H1 (cell line): ENCODE data around the gene SH3BP2. TPM values are rescaled to one million over a fixed set of nuclear protein-coding genes. Genes with fewer than 3 reads are reported as not detected.
A peak's percentile ranks its signal among the peaks of the same experiment; 100 is the strongest.

Experiments used
- CTCF ChIA-PET: fragments of 300-600 bp; sonication (Branson Sonifier 250); formaldehyde crosslinking; loops from one replicate; lab custom pipeline; 2021; ENCODE audit not compliant: partially characterized antibody; lab: Charles Lee
- POLR2A ChIA-PET: fragments of 300-600 bp; sonication (Branson Sonifier 250); formaldehyde crosslinking; loops from one replicate; lab custom pipeline; 2021; ENCODE audit warnings: inconsistent platforms; ENCODE audit not compliant: partially characterized antibody; lab: Charles Lee
- DNase-seq, 2 experiments: peaks; one replicate each; pipeline versions ENCODE4 v3.0.0 to v3.0.0-alpha.2; 2010 to 2022; ENCODE audit warnings: low spot score in 2 of 2, low read depth in 1 of 2, mixed read lengths in 1 of 2
- FAIRE-seq: peaks from 2 replicates; lab custom pipeline; 2011; peaks lifted over from hg19 to GRCh38; lab: Jason Lieb, UNC
- H2AFZ ChIP-seq: 2 replicates; pipeline ENCODE4 v1.8.1; 2012; ENCODE audit warnings: low read length, inconsistent platforms
- H2AK5ac ChIP-seq: 2 replicates; pipeline ENCODE4 v1.6.1; 2013; ENCODE audit warnings: low read depth, low read length
- H2BK120ac ChIP-seq: replicated peaks from 2 replicates; pipeline ENCODE3; 2013; ENCODE audit warnings: low read depth, low read length, inconsistent platforms
- H2BK12ac ChIP-seq: 2 replicates; pipeline ENCODE4 v1.6.1; 2013; ENCODE audit warnings: low read depth, low read length
- H2BK15ac ChIP-seq: 2 replicates; pipeline ENCODE4 v1.6.1; 2013; ENCODE audit warnings: low read length
- H2BK20ac ChIP-seq: 2 replicates; pipeline ENCODE4 v1.6.1; 2013; ENCODE audit warnings: low read length
- H2BK5ac ChIP-seq: 2 replicates; pipeline ENCODE4 v1.6.1; 2013; ENCODE audit warnings: low read depth, low read length
- H3K14ac ChIP-seq: 2 replicates; pipeline ENCODE4 v1.6.1; 2013; ENCODE audit warnings: inconsistent platforms; ENCODE audit not compliant: insufficient read length
- H3K18ac ChIP-seq: 2 replicates; pipeline ENCODE4 v1.6.1; 2013; ENCODE audit warnings: low read length; ENCODE audit errors: extremely low read depth
- H3K23ac ChIP-seq: 2 replicates; pipeline ENCODE4 v1.6.1; 2013; ENCODE audit warnings: inconsistent platforms; ENCODE audit not compliant: insufficient read length
- H3K23me2 ChIP-seq: 2 replicates; pipeline ENCODE4 v1.6.1; 2013; ENCODE audit warnings: low read depth, low read length
- H3K27ac ChIP-seq: 2 replicates; pipeline ENCODE4 v1.6.1; 2011; ENCODE audit warnings: low read depth, low read length, inconsistent platforms
- H3K27me3 ChIP-seq, 4 experiments: replicated peaks in 1 of 4; 1 replicate in 1 of 4; 2 replicates in 3 of 4; pipeline versions ENCODE4 v1.6.1 to v1.8.1; 2011 to 2013; ENCODE audit warnings: low read length in 3 of 4, mild to moderate bottlenecking in 3 of 4, inconsistent platforms in 2 of 4, mixed read lengths in 2 of 4, moderate library complexity in 1 of 4; ENCODE audit not compliant: control insufficient read depth in 3 of 4, insufficient read depth in 3 of 4; ENCODE audit errors: extremely low read depth in 1 of 4
- H3K36me3 ChIP-seq, 4 experiments: 2 replicates each; pipeline versions ENCODE4 v1.6.1 to v1.8.1; 2011 to 2013; ENCODE audit warnings: mild to moderate bottlenecking in 4 of 4, low read length in 3 of 4, moderate library complexity in 2 of 4, control low read depth in 1 of 4, inconsistent platforms in 1 of 4; ENCODE audit not compliant: insufficient read depth in 4 of 4, control insufficient read depth in 2 of 4
- H3K4ac ChIP-seq: replicated peaks from 2 replicates; pipeline ENCODE3; 2013; ENCODE audit warnings: low read length, low read depth, mixed read lengths, inconsistent platforms; ENCODE audit not compliant: insufficient read length
- H3K4me1 ChIP-seq, 4 experiments: replicated peaks in 1 of 4; 1 replicate in 1 of 4; 2 replicates in 3 of 4; pipeline versions ENCODE4 v1.6.1 to v1.8.1; 2011 to 2013; ENCODE audit warnings: low read length in 3 of 4, inconsistent platforms in 2 of 4, mixed read lengths in 1 of 4; ENCODE audit not compliant: insufficient read depth in 4 of 4, control insufficient read depth in 3 of 4
- H3K4me2 ChIP-seq, 2 experiments: 2 replicates each; pipeline versions ENCODE4 v1.6.1 to v1.8.1; 2011 to 2013; ENCODE audit warnings: low read depth in 2 of 2, low read length in 2 of 2, control low read depth in 1 of 2, inconsistent platforms in 1 of 2, mild to moderate bottlenecking in 1 of 2; ENCODE audit not compliant: insufficient read depth in 1 of 2
- H3K4me3 ChIP-seq, 4 experiments: fragments of 200-600, 300-600 bp in 1 of 4; sonication (generic), shearing (Covaris generic), sonication (Bioruptor Twin) in 1 of 4; 2 replicates each; pipeline versions ENCODE4 v1.5.1 to v1.8.1; 2011 to 2016; ENCODE audit warnings: low read length in 4 of 4, low read depth in 3 of 4, control low read depth in 2 of 4, inconsistent platforms in 2 of 4, mild to moderate bottlenecking in 2 of 4, mixed read lengths in 1 of 4, moderate library complexity in 1 of 4; ENCODE audit not compliant: insufficient read depth in 2 of 4; ENCODE audit errors: extremely low read depth in 1 of 4
- H3K56ac ChIP-seq: replicated peaks from 2 replicates; pipeline ENCODE3; 2013; ENCODE audit warnings: low read depth, mild to moderate bottlenecking, mixed read lengths, low read length, inconsistent platforms; ENCODE audit not compliant: insufficient read length
- H3K79me1 ChIP-seq: 2 replicates; pipeline ENCODE4 v1.6.1; 2013; ENCODE audit warnings: low read depth, low read length, control low read depth
- H3K79me2 ChIP-seq, 2 experiments: 2 replicates each; pipeline versions ENCODE4 v1.6.1 to v1.8.1; 2012 to 2013; ENCODE audit warnings: low read length in 2 of 2, mild to moderate bottlenecking in 2 of 2, inconsistent platforms in 1 of 2; ENCODE audit not compliant: insufficient read depth in 2 of 2, control insufficient read depth in 1 of 2
- H3K9ac ChIP-seq, 4 experiments: replicated peaks in 1 of 4; 1 replicate in 1 of 4; 2 replicates in 3 of 4; pipeline versions ENCODE4 v1.6.1 to v1.8.1; 2011 to 2013; ENCODE audit warnings: low read depth in 3 of 4, low read length in 3 of 4, control low read depth in 2 of 4, mild to moderate bottlenecking in 2 of 4, moderate library complexity in 2 of 4, inconsistent platforms in 1 of 4; ENCODE audit errors: extremely low read depth in 1 of 4
- H3K9me3 ChIP-seq, 2 experiments: 2 replicates each; pipeline versions ENCODE4 v1.6.1 to v1.8.1; 2012 to 2013; ENCODE audit warnings: mild to moderate bottlenecking in 2 of 2, moderate library complexity in 2 of 2, control low read depth in 1 of 2, inconsistent platforms in 1 of 2, low read depth in 1 of 2, low read length in 1 of 2, mixed read lengths in 1 of 2; ENCODE audit not compliant: insufficient read depth in 2 of 2
- H4K20me1 ChIP-seq, 2 experiments: replicated peaks in 1 of 2; 2 replicates each; pipeline versions ENCODE3 to v1.8.1; 2011 to 2013; ENCODE audit warnings: inconsistent platforms in 2 of 2, low read length in 2 of 2, mild to moderate bottlenecking in 1 of 2; ENCODE audit not compliant: insufficient read depth in 2 of 2, control insufficient read depth in 1 of 2
- H4K5ac ChIP-seq: 2 replicates; pipeline ENCODE4 v1.6.1; 2013; ENCODE audit warnings: low read length, low read depth, mixed read lengths, inconsistent platforms; ENCODE audit not compliant: insufficient read length
- H4K8ac ChIP-seq: 2 replicates; pipeline ENCODE4 v1.8.0; 2013; ENCODE audit warnings: mild to moderate bottlenecking, moderate library complexity, low read length, inconsistent platforms; ENCODE audit not compliant: insufficient read depth; ENCODE audit errors: extremely low read depth
- H4K91ac ChIP-seq: replicated peaks from 2 replicates; pipeline ENCODE3; 2013; ENCODE audit warnings: low read length, mixed read lengths, inconsistent platforms; ENCODE audit not compliant: insufficient read length
- ATF2 ChIP-seq: IDR thresholded peaks from 2 replicates; pipeline ENCODE4 v1.6.1; 2012; ENCODE audit warnings: low read length, inconsistent platforms
- CBX8 ChIP-seq: fragments of 300-800, 300-1000 bp; sonication (generic); IDR thresholded peaks from 2 replicates; pipeline ENCODE4 v1.7.1; 2016; ENCODE audit warnings: low read depth, low read length, borderline replicate concordance
- CHD1 ChIP-seq: IDR thresholded peaks from 2 replicates; pipeline ENCODE4 v1.6.1; 2012; ENCODE audit warnings: low read depth, low read length, improper control_type of control experiment
- EZH2 ChIP-seq: fragments of 200-600 bp; sonication (generic); IDR thresholded peaks from 2 replicates; pipeline ENCODE4 v1.7.1; 2012; ENCODE audit warnings: low read depth, mild to moderate bottlenecking, moderate library complexity, low read length, inconsistent platforms; ENCODE audit not compliant: severe bottlenecking
- NANOG ChIP-seq: IDR thresholded peaks from 2 replicates; pipeline ENCODE4 v1.6.1; 2011; ENCODE audit warnings: low read length, low read depth, mild to moderate bottlenecking, inconsistent platforms; ENCODE audit not compliant: insufficient read depth, poor library complexity, severe bottlenecking
- SP2 ChIP-seq: IDR thresholded peaks from 2 replicates; pipeline ENCODE4 v1.6.1; 2012; ENCODE audit warnings: mild to moderate bottlenecking, low read length, inconsistent platforms
- SUZ12 ChIP-seq: fragments of 200-600 bp; sonication (generic); IDR thresholded peaks from 2 replicates; pipeline ENCODE4 v1.6.1; 2012; ENCODE audit warnings: mild to moderate bottlenecking, inconsistent platforms, low read length, moderate library complexity, mixed read lengths
- whole genome bisulfite sequencing, 2 experiments: shearing (Covaris generic) in 1 of 2; methylation state at CpG; one replicate each; pipeline versions ENCODE4 v1.1.6 to v1.1.7; 2013 to 2015; ENCODE audit warnings: low lambda C conversion rate in 2 of 2, mixed read lengths in 2 of 2, inconsistent platforms in 1 of 2, low coverage in 1 of 2, missing lambda C conversion rate in 1 of 2; ENCODE audit not compliant: insufficient replicate concordance in 2 of 2, insufficient coverage in 1 of 2, insufficient read length in 1 of 2; ENCODE audit errors: extremely low coverage in 1 of 2, missing lambda C conversion rate in 1 of 2; 5-methylcytosine and 5-hydroxymethylcytosine counted together
- polyA plus RNA-seq, 7 experiments: library from polyadenylated mRNA; depleted of rRNA in 3 of 7; stranded (reverse) in 5 of 7; unstranded in 2 of 7; fragments of >200 nt in 5 of 7; fragments of 200-250 nt in 2 of 7; gene quantifications; 1 replicate in 5 of 7; 2 replicates in 1 of 7; 4 replicates in 1 of 7; pipeline versions ENCODE4 v1.2.1 to v1.2.3, GENCODE V29; 2011 to 2013; ENCODE audit warnings: missing spikeins in 2 of 7, mixed read lengths in 2 of 7
- total RNA-seq: library from RNA; stranded (reverse); fragmentation: NEBNext Ultra II Directional; extraction: Animal tissue kit (Norgen Biotek cat#: 25700); gene quantifications from 2 replicates; pipeline ENCODE4 v1.2.1, GENCODE V29; 2021
- TF ChIP-seq, protein P1 (sequence below): IDR thresholded peaks from 2 replicates; pipeline ENCODE4 v1.6.1; 2012; ENCODE audit warnings: inconsistent platforms

SH3BP2 gene
- total and polyA plus RNA-seq, 2 of the 8 experiments (the other 6 are each of a cell fraction or from before 2014, with no cell fraction given), result 27.4 to 31.4 TPM

DNA sequence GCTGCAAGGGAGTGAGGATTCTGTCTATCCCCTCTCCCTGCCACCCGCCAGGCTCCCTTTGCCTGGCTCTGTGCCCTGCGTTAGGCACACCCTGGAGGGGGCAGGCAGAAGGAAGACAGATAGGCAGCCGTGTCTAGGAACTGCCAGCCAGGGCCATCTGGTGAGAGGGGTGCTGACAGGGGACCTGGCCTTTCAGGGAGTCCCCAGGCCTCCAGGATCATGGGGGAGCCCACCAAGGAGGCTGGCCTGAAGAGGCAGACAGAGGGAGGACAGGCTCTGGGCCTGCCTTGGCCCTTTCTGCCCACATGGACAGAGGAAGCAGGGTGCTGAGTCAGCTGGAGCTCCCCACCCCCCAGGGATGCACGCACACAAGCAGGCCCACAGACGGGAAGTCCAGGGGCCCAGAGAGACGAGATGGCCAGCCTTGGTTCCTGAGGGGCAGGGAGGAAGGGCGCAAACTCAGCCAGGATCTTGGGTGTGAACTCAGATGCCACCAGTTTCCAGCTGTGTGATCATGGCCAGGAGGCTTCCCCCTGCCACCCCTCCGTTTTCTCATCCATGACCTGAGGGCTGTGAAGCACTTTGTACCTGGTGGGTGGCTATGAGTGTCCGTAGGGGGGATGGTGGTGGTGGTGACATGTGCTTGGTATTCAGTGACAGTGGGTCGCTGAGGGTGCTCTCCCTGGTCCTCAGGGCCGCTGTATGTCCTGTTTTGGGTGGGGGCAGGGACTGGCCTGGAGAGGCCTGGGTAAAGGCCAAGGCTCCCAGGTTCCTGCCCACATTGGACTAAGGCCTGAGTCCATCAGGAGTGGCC, 1.8 kb downstream of the SH3BP2 start:
- Histone ChIP-seq H3K27me3 (peaks cover 0 to 19% (median 12%) of the 10 kb centered on the region in 4 experiments; a peak in 5 of 7 replicates), H3K4me3 (no peak overlapping the region)
- TF ChIP-seq EZH2 (no peak), ATF2 (no peak), CBX8 (no peak), SUZ12 (no peak), CHD1 (no peak), NANOG (no peak), SP2 (no peak)
- TF ChIP-seq, protein P1, sequence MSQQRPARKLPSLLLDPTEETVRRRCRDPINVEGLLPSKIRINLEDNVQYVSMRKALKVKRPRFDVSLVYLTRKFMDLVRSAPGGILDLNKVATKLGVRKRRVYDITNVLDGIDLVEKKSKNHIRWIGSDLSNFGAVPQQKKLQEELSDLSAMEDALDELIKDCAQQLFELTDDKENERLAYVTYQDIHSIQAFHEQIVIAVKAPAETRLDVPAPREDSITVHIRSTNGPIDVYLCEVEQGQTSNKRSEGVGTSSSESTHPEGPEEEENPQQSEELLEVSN, result no peak

More for the DNA sequence above, 1.8 kb downstream of the SH3BP2 start:
- WGBS, 2 experiments, result 84% methylated on average over 11 of the region's 11 CpGs; no CpG with 5 or more reads in 1 of the 2 experiments
- Histone ChIP-seq H3K4me2 (peak overlapping the region in 1 of 2 experiments; percentile 48; a peak in 1 of 4 replicates), H3K79me1 (0 out of 2 replicates have a peak, but pooled peaks cover 2% of the 10 kb centered on the region), H2BK12ac (peak overlapping the region; percentile 85), H3K18ac (peak overlapping the region; percentile 19; the same call in 1 of the 2 replicates), H2BK15ac (peak overlapping the region; percentile 72), H2BK5ac (peak overlapping the region; percentile 73; the same call in 1 of the 2 replicates), H3K56ac (no peak overlapping the region), H2AFZ (no peak overlapping the region), H3K36me3 (no peaks in the 10 kb centered on the region), H3K14ac (no peak overlapping the region), H3K4ac (no peak overlapping the region), H4K91ac (no peak overlapping the region), H2AK5ac (0 out of 2 replicates have a peak overlapping the region, but pooled peaks have one; percentile 24), H3K23me2 (no peaks in the 10 kb centered on the region; the same call in 1 of the 2 replicates), H3K23ac (no peak overlapping the region), H4K20me1 (peaks cover 2 to 4% of the 10 kb centered on the region in 2 experiments), H2BK20ac (no peak overlapping the region), H2BK120ac (no peak overlapping the region), H4K5ac (no peak overlapping the region), H3K4me1 (peaks cover 0 to 21% (median 9%) of the 10 kb centered on the region in 4 experiments; a peak in 6 of 7 replicates), H3K27ac (no peak overlapping the region), H3K9me3 (no peaks in the 10 kb centered on the region; a peak in 1 of 4 replicates), H3K79me2 (no peaks in the 10 kb centered on the region), H3K9ac (no peak overlapping the region), H4K8ac (peak overlapping the region; percentile 28; the same call in 1 of the 2 replicates)
- DNase-seq, result no peak
- CTCF ChIA-PET, result interaction anchor here (1.4 to 1.5 kb wide), 2 partner anchors 31 to 38 kb away, joined by 3 to 4 read pairs; no protein-coding TSS in a partner anchor
- POLR2A ChIA-PET, result interaction anchor here (0.7 to 1.7 kb wide), 7 partner anchors 11 to 134 kb away, joined by 3 to 10 read pairs (median 4); no protein-coding TSS in a partner anchor
- FAIRE-seq, result no peak
